ENCODE measurements around the gene BCCIP. TPM values are rescaled to one million over a fixed set of nuclear protein-coding genes. Genes with fewer than 3 reads are reported as not detected.

Gene BCCIP
- total RNA-seq, 1 donor from 2014 or later, result 50.9 TPM

GRCh38 chr10:125777806-125778205 lies 45.5 kb upstream of the BCCIP start:
- no peak overlapping the region for H3K27ac Mint-ChIP-seq (ENCODE audit: unreplicated experiment)
- H3K4me3 Mint-ChIP-seq (ENCODE audit: unreplicated experiment), result no peak overlapping the region
- peaks cover 14% of the 10 kb centered on the region for H3K9me3 Mint-ChIP-seq (ENCODE audit: unreplicated experiment)
- H3K27me3 Mint-ChIP-seq (ENCODE audit: unreplicated experiment), result peaks cover 8% of the 10 kb centered on the region
- H3K36me3 Mint-ChIP-seq (ENCODE audit: unreplicated experiment), result peaks cover 22% of the 10 kb centered on the region
- DNase-seq, result no peak
- H3K4me1 Mint-ChIP-seq (ENCODE audit: low read depth, unreplicated experiment), result peaks cover 19% of the 10 kb centered on the region
- TF ChIP-seq CTCF (IDR thresholded peaks at IDR 0.05; ENCODE audit: partially characterized antibody, unreplicated experiment), result no peak

- peaks cover 24% of the 10 kb centered on the region for H3K4me1 Mint-ChIP-seq (ENCODE audit: low read depth, unreplicated experiment)
- peaks cover 11% of the 10 kb centered on the region for H3K9me3 Mint-ChIP-seq (ENCODE audit: unreplicated experiment)
- H3K36me3 Mint-ChIP-seq (ENCODE audit: unreplicated experiment), result peaks cover 22% of the 10 kb centered on the region
- H3K27ac Mint-ChIP-seq (ENCODE audit: unreplicated experiment), result no peak overlapping the region
- DNase-seq, result no peak
- no peak for TF ChIP-seq CTCF (IDR thresholded peaks at IDR 0.05; ENCODE audit: partially characterized antibody, unreplicated experiment)
- peaks cover 8% of the 10 kb centered on the region for H3K27me3 Mint-ChIP-seq (ENCODE audit: unreplicated experiment)
- no peak overlapping the region for H3K4me3 Mint-ChIP-seq (ENCODE audit: unreplicated experiment)
Measured at GRCh38 chr10:125778556-125778955, 44.8 kb upstream of the BCCIP start.

- peaks cover 17% of the 10 kb centered on the region for H3K36me3 Mint-ChIP-seq (ENCODE audit: unreplicated experiment)
- no peak overlapping the region for H3K4me3 Mint-ChIP-seq (ENCODE audit: unreplicated experiment)
Measured at GRCh38 chr10:125779403-125780327, 43.7 kb upstream of the BCCIP start.

GRCh38 chr10:125781374-125781773 lies 42.0 kb upstream of the BCCIP start:
- no peak for DNase-seq
- Mint-ChIP-seq H3K27me3 (ENCODE audit: unreplicated experiment) (peaks cover 4% of the 10 kb centered on the region), H3K9me3 (ENCODE audit: unreplicated experiment) (peaks cover 12% of the 10 kb centered on the region), H3K4me1 (ENCODE audit: low read depth, unreplicated experiment) (peaks cover 22% of the 10 kb centered on the region), H3K36me3 (ENCODE audit: unreplicated experiment) (peaks cover 17% of the 10 kb centered on the region), H3K4me3 (ENCODE audit: unreplicated experiment) (no peak overlapping the region), H3K27ac (ENCODE audit: unreplicated experiment) (no peak overlapping the region)
- TF ChIP-seq CTCF (IDR thresholded peaks at IDR 0.05; ENCODE audit: partially characterized antibody, unreplicated experiment), result no peak

More at GRCh38 chr10:125779403-125780327, 43.7 kb upstream of the BCCIP start:
- DNase-seq, result no peak
- H3K27me3 Mint-ChIP-seq (ENCODE audit: unreplicated experiment), result peaks cover 8% of the 10 kb centered on the region
- peaks cover 12% of the 10 kb centered on the region for H3K9me3 Mint-ChIP-seq (ENCODE audit: unreplicated experiment)
- peaks cover 24% of the 10 kb centered on the region for H3K4me1 Mint-ChIP-seq (ENCODE audit: low read depth, unreplicated experiment)
- H3K27ac Mint-ChIP-seq (ENCODE audit: unreplicated experiment), result peak overlapping the region; percentile 3
- no peak for TF ChIP-seq CTCF (IDR thresholded peaks at IDR 0.05; ENCODE audit: partially characterized antibody, unreplicated experiment)

- peaks cover 17% of the 10 kb centered on the region for H3K36me3 Mint-ChIP-seq (ENCODE audit: unreplicated experiment)
- H3K27me3 Mint-ChIP-seq (ENCODE audit: unreplicated experiment), result peaks cover 7% of the 10 kb centered on the region
- TF ChIP-seq CTCF (IDR thresholded peaks at IDR 0.05; ENCODE audit: partially characterized antibody, unreplicated experiment), result no peak
- H3K27ac Mint-ChIP-seq (ENCODE audit: unreplicated experiment), result peak overlapping the region; percentile 94
- peaks cover 24% of the 10 kb centered on the region for H3K4me1 Mint-ChIP-seq (ENCODE audit: low read depth, unreplicated experiment)
- DNase-seq, result no peak
- peaks cover 12% of the 10 kb centered on the region for H3K9me3 Mint-ChIP-seq (ENCODE audit: unreplicated experiment)
- H3K4me3 Mint-ChIP-seq (ENCODE audit: unreplicated experiment), result no peak overlapping the region
Measured at GRCh38 chr10:125782054-125782453, 41.3 kb upstream of the BCCIP start.
